ENCODE results near the gene BICC1.

DNA sequence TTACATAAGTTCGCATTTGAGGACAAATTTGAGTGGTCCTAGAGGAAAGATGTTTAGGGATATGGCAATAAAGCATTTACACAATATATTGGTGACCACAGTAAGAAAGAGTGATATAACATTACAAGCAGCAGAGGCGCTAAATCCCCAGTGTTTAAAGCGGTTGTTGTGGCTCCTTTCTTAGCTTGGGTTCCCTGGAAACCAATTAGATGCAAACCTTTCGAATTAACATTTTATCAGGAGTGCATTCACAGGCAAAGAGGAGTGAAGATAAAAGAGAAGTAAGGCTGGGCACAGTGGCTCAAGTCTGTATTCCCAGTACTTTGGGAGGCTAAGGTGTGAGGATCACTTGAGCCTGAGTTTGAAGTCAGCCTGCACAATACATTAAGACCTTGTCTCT, 331.1 kb downstream of the BICC1 start:
- TF ChIP-seq, protein P1, sequence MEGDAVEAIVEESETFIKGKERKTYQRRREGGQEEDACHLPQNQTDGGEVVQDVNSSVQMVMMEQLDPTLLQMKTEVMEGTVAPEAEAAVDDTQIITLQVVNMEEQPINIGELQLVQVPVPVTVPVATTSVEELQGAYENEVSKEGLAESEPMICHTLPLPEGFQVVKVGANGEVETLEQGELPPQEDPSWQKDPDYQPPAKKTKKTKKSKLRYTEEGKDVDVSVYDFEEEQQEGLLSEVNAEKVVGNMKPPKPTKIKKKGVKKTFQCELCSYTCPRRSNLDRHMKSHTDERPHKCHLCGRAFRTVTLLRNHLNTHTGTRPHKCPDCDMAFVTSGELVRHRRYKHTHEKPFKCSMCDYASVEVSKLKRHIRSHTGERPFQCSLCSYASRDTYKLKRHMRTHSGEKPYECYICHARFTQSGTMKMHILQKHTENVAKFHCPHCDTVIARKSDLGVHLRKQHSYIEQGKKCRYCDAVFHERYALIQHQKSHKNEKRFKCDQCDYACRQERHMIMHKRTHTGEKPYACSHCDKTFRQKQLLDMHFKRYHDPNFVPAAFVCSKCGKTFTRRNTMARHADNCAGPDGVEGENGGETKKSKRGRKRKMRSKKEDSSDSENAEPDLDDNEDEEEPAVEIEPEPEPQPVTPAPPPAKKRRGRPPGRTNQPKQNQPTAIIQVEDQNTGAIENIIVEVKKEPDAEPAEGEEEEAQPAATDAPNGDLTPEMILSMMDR (conservative IDR thresholded peaks at IDR 0.05 in 1 of 2, IDR thresholded peaks at IDR 0.05 in 1 of 2; ENCODE audit: extremely low read depth in 1 of 2, insufficient read depth in 1 of 2, low read depth in 1 of 2, low read length in 2 of 2) = no peak
- no peak for TF ChIP-seq EZH2 (IDR thresholded peaks at IDR 0.05; ENCODE audit: borderline replicate concordance, low read length)
